Measurements from ENCODE around the gene NTNG2. TPM values are rescaled to one million over a fixed set of nuclear protein-coding genes. Genes with fewer than 3 reads are reported as not detected.
A peak's percentile ranks its signal among the peaks of the same experiment; 100 is the strongest.

The NTNG2 gene
- total RNA-seq, 4 donors from 2014 or later, result 0.10 to 1.0 (median 0.29) TPM

DNA sequence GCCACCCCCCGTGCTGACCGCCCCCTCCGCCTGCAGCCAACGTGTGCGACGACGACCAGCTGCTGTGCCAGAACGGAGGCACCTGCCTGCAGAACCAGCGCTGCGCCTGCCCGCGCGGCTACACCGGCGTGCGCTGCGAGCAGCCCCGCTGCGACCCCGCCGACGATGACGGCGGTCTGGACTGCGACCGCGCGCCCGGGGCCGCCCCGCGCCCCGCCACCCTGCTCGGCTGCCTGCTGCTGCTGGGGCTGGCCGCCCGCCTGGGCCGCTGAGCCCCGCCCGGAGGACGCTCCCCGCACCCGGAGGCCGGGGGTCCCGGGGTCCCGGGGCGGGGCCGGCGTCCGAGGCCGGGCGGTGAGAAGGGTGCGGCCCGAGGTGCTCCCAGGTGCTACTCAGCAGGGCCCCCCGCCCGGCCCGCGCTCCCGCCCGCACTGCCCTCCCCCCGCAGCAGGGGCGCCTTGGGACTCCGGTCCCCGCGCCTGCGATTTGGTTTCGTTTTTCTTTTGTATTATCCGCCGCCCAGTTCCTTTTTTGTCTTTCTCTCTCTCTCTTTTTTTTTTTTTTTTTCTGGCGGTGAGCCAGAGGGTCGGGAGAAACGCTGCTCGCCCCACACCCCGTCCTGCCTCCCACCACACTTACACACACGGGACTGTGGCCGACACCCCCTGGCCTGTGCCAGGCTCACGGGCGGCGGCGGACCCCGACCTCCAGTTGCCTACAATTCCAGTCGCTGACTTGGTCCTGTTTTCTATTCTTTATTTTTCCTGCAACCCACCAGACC is 80.2 kb downstream of the NTNG2 start:
- TF ChIP-seq, protein P1, sequence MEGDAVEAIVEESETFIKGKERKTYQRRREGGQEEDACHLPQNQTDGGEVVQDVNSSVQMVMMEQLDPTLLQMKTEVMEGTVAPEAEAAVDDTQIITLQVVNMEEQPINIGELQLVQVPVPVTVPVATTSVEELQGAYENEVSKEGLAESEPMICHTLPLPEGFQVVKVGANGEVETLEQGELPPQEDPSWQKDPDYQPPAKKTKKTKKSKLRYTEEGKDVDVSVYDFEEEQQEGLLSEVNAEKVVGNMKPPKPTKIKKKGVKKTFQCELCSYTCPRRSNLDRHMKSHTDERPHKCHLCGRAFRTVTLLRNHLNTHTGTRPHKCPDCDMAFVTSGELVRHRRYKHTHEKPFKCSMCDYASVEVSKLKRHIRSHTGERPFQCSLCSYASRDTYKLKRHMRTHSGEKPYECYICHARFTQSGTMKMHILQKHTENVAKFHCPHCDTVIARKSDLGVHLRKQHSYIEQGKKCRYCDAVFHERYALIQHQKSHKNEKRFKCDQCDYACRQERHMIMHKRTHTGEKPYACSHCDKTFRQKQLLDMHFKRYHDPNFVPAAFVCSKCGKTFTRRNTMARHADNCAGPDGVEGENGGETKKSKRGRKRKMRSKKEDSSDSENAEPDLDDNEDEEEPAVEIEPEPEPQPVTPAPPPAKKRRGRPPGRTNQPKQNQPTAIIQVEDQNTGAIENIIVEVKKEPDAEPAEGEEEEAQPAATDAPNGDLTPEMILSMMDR (IDR thresholded peaks at IDR 0.05), result no peak
- no peak for TF ChIP-seq POLR2A (IDR thresholded peaks at IDR 0.05)
- 2 to 4% methylated on average over 33 to 74 of the region's 81 CpGs for WGBS, 2 donors
- H3K4me3 ChIP-seq (ENCODE audit: low read depth, poor library complexity, severe bottlenecking), result peak overlapping the region; percentile 42
- DNase-seq (ENCODE audit: low spot score in 2 of 2), result no peak
- intact Hi-C loops (cut with DNase I; ENCODE audit: low total_unique reads), result no loop called here

DNA sequence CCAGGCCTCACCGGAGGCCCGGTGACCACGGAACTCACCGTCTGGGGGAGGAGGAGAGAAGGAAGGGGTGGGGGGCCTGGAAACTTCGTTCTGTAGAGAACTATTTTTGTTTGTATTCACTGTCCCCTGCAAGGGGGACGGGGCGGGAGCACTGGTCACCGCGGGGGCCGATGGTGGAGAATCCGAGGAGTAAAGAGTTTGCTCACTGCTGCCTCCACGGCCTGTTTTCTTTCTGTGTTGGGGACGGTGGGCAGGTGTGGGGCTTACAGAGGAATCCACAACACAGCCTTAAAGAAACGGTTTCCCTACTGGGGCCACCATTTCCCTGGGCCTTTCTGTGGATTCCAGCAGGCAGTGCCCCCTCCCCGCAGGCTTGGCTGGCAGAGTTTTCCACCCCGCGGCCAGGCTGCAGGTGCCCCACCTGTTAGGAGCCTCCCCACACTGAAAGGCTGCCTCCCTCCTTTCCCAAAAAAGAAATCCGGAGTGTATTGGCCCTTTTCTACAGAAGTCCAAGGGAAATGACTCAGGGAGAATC is 80.8 kb downstream of the NTNG2 start:
- no peak for DNase-seq (ENCODE audit: low spot score in 2 of 2)
- 24 to 30% methylated on average over 18 of the region's 18 CpGs for WGBS, 2 donors
- peak overlapping the region; percentile 42 for H3K4me3 ChIP-seq (ENCODE audit: low read depth, poor library complexity, severe bottlenecking)
- TF ChIP-seq, protein P1 (IDR thresholded peaks at IDR 0.05), result no peak
- no peak for TF ChIP-seq POLR2A (IDR thresholded peaks at IDR 0.05)
- intact Hi-C loops (cut with DNase I; ENCODE audit: low total_unique reads), result no loop called here

DNA sequence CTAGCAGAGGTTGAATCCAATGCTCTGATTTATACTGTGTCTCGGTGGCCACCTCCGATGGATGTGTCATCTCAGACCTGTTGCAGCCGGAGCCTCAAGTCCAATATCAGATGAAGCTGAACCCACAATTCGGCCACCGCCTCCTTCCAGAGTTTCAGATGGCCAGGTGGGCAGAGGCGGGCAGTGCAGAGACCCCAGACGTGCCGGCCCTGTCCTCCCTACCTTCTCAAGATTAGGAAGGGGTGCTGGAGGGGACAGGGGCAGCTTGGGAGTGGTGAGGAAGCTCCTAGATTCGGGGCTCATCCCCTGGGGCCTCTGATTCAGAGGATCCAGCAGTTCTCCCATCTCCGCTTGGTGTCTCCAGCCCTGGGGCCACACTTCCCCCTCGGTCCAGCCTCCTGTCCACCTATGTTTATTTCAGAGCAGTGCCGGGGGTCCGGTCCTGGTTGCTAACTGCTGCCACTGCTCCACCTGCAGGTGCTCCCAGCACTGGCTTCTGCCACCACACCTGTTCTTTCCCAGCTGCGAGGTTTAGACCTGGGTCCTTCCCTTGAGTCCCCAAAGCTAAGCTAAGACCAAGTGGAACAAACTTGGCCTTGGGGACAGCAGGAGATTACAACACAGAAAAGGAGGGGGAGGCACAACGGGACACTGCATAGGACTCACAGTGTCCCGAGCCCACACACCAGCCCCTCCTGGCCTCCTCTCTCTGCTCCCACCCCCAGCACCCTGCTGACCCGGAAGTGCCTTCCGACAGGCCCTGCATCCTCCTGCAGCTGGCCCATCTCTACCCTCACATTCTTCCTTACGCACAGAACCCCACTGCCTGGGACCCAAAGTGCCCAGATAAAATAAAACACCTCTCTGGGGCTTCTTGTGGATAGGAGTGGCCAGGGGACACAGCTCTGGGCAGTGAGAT is 81.6 kb downstream of the NTNG2 start:
- intact Hi-C loops (cut with DNase I; ENCODE audit: low total_unique reads), result no loop called here
- no peak for DNase-seq (ENCODE audit: low spot score in 2 of 2)
- no peak for TF ChIP-seq POLR2A (IDR thresholded peaks at IDR 0.05)
- TF ChIP-seq, protein P1 (IDR thresholded peaks at IDR 0.05), result no peak
- WGBS, 2 donors, result 83 to 84% methylated on average over 18 to 19 of the region's 19 CpGs
- no peak overlapping the region for H3K4me3 ChIP-seq (ENCODE audit: low read depth, poor library complexity, severe bottlenecking)

DNA sequence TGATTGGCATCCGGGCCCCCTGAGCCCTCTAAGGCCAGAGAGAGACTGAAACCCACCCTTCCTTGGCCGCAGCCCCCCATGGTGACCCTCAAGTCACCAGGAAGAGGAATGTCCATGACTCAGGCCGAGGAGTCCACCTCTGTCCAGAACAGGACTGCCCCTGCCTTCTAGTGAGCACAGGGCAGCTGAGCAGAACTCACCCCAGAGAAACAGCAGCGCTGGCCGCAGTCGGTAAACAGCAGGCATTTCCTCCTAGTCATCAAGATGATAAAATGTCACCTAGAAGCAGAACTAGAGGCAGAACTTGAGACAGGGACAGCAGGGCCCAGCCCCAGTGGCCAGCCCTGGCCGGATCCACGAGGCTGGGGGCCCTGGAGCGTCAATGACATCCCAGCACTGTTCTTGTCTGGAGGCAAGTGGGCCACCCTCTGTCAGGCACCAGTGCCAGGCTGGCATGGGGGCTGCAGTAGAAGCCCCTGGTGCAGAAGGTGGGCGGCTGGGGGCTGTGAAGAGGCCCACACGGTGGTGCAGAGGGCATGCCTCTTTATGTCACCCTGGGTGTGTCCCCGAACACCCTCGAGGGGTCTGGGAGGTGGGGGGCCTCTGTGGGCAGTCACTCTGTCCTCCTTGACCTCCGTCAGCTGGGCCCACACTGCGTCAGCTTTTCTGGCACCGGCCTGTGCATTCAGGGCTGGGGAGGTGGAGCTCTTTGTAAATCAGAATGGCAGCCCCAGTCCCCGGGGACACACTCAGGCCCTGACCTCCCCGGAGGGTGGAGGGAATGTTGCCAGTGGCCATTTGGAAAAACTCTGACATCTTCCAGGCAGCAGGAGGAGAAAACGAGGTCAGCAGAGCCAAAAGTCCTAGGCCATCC is 83.0 kb downstream of the NTNG2 start:
- H3K4me3 ChIP-seq (ENCODE audit: low read depth, poor library complexity, severe bottlenecking), result no peak overlapping the region
- DNase-seq (ENCODE audit: low spot score in 2 of 2), result no peak
- no peak for TF ChIP-seq POLR2A (IDR thresholded peaks at IDR 0.05)
- TF ChIP-seq, protein P1 (IDR thresholded peaks at IDR 0.05), result no peak
- WGBS, 2 donors, result 56 to 62% methylated on average over 14 to 18 of the region's 19 CpGs
- intact Hi-C loops (cut with DNase I; ENCODE audit: low total_unique reads), result no loop called here

DNA sequence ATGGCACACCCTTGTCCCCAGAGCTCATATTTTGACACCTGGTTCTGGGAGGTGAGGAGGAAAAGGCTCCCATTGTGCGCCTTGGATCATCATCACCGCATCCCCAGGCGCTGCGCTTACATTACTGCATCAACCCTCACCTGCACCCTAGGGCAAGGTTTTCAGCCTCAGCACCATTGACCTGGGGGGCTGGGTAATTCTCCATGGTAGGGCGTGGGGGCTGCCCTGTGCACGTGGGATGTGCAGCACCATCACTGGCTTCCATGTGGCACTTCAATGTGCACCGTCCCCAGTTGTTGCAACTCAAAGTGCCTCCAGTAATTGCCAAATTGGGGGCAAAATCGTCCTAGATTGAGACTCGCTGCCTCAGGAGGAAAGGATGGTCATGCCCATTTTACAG is 83.6 kb downstream of the NTNG2 start:
- TF ChIP-seq, protein P1 (IDR thresholded peaks at IDR 0.05), result no peak
- TF ChIP-seq POLR2A (IDR thresholded peaks at IDR 0.05), result no peak
- 81 to 82% methylated on average over 9 of the region's 9 CpGs for WGBS, 2 donors
- intact Hi-C loops (cut with DNase I; ENCODE audit: low total_unique reads), result no loop called here

More for the DNA sequence above, 83.6 kb downstream of the NTNG2 start:
- DNase-seq (ENCODE audit: low spot score in 2 of 2), result no peak
- no peak overlapping the region for H3K4me3 ChIP-seq (ENCODE audit: low read depth, poor library complexity, severe bottlenecking)
